Measurements from ENCODE around the gene ARHGEF1.

- TF ChIP-seq, protein P1, sequence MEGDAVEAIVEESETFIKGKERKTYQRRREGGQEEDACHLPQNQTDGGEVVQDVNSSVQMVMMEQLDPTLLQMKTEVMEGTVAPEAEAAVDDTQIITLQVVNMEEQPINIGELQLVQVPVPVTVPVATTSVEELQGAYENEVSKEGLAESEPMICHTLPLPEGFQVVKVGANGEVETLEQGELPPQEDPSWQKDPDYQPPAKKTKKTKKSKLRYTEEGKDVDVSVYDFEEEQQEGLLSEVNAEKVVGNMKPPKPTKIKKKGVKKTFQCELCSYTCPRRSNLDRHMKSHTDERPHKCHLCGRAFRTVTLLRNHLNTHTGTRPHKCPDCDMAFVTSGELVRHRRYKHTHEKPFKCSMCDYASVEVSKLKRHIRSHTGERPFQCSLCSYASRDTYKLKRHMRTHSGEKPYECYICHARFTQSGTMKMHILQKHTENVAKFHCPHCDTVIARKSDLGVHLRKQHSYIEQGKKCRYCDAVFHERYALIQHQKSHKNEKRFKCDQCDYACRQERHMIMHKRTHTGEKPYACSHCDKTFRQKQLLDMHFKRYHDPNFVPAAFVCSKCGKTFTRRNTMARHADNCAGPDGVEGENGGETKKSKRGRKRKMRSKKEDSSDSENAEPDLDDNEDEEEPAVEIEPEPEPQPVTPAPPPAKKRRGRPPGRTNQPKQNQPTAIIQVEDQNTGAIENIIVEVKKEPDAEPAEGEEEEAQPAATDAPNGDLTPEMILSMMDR (IDR thresholded peaks at IDR 0.05): no peak
- no peak for TF ChIP-seq EZH2 (IDR thresholded peaks at IDR 0.05; ENCODE audit: borderline replicate concordance, insufficient read depth, low read depth, low read length, poor library complexity, severe bottlenecking)
Observed at GRCh38 chr19:41936416-41936850, 53.4 kb downstream of the ARHGEF1 start.
